Uterus (tissue), 2 donors: ENCODE data around the gene CKAP4.

ENCODE experiments used
- CTCF ChIP-seq, 4 experiments: fragments of 200-600 bp in 2 of 4; fragments of 450-650 bp in 2 of 4; sonication (generic) in 2 of 4; IDR thresholded peaks; one replicate each; pipeline ENCODE4 v1.5.1; 2016 to 2019; ENCODE audit warnings: antibody characterized with exemption in 4 of 4, mild to moderate bottlenecking in 2 of 4, moderate library complexity in 1 of 4
- POLR2A ChIP-seq, 2 donors: fragments of 450-650 bp; IDR thresholded peaks; one replicate each; pipeline ENCODE4 v1.6.1; 2016; ENCODE audit warnings: antibody characterized with exemption in 2 of 2, mild to moderate bottlenecking in 1 of 2, moderate library complexity in 1 of 2

- no peak for TF ChIP-seq CTCF (IDR thresholded peaks at IDR 0.05)
- TF ChIP-seq POLR2A (IDR thresholded peaks at IDR 0.05) = no peak
Measured at GRCh38 chr12:106274575-106275121, 26.8 kb upstream of the CKAP4 start.
